ENCODE measurements around the gene PHRF1.

The PHRF1 gene

GRCh38 chr11:635945-636510, 59.8 kb downstream of the PHRF1 start:
- peaks cover 13% of the 10 kb centered on the region for H3K27me3 Mint-ChIP-seq
- no peak for ATAC-seq (ENCODE audit: low read depth)
- peaks cover 5% of the 10 kb centered on the region for H3K36me3 Mint-ChIP-seq
- H3K4me1 Mint-ChIP-seq: peaks cover 11% of the 10 kb centered on the region
- no peaks in the 10 kb centered on the region for H3K9me3 Mint-ChIP-seq
- no peak overlapping the region for H3K27ac Mint-ChIP-seq
- peak overlapping the region; percentile 59 for H3K4me3 Mint-ChIP-seq
- no peak for DNase-seq (ENCODE audit: low spot score in 2 of 2)

- H3K27ac Mint-ChIP-seq: peak within 1 kb of the TSS; percentile 58
These were observed 60.5 kb downstream of the PHRF1 start, which contains the start of gene DRD4 for GRCh38 chr11:636511-637332. Gene DRD4, plus strand, starts transcription at chr11:637269. Its CDS starts 36 bp downstream, at chr11:637305.

DNA sequence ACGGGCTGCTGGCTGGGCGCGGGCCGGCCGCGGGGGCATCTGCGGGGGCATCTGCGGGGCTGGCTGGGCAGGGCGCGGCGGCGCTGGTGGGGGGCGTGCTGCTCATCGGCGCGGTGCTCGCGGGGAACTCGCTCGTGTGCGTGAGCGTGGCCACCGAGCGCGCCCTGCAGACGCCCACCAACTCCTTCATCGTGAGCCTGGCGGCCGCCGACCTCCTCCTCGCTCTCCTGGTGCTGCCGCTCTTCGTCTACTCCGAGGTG, 61.0 kb downstream of the PHRF1 start:
- Mint-ChIP-seq H3K27ac (peak overlapping the region; percentile 58), H3K27me3 (peaks cover 13% of the 10 kb centered on the region), H3K9me3 (no peaks in the 10 kb centered on the region), H3K4me3 (peak overlapping the region; percentile 63), H3K4me1 (peaks cover 11% of the 10 kb centered on the region), H3K36me3 (peaks cover 5% of the 10 kb centered on the region)
- no peak for DNase-seq (ENCODE audit: low spot score in 2 of 2)
- ATAC-seq (ENCODE audit: low read depth): no peak

More at GRCh38 chr11:636511-637332, 60.5 kb downstream of the PHRF1 start, which contains the start of gene DRD4:
- DNase-seq (ENCODE audit: low spot score in 2 of 2): no peak
- H3K4me3 Mint-ChIP-seq: peak within 1 kb of the TSS; percentile 63
- no peak for ATAC-seq (ENCODE audit: low read depth)
- H3K27me3 Mint-ChIP-seq: peaks cover 13% of the 10 kb centered on the region
- peaks cover 5% of the 10 kb centered on the region for H3K36me3 Mint-ChIP-seq
- H3K4me1 Mint-ChIP-seq: peaks cover 11% of the 10 kb centered on the region
- H3K9me3 Mint-ChIP-seq: no peaks in the 10 kb centered on the region

GRCh38 chr11:637593-638521, 61.6 kb downstream of the PHRF1 start:
- Mint-ChIP-seq H3K27me3 (peaks cover 13% of the 10 kb centered on the region), H3K9me3 (no peaks in the 10 kb centered on the region), H3K27ac (peak overlapping the region; percentile 58), H3K36me3 (peaks cover 6% of the 10 kb centered on the region), H3K4me1 (peaks cover 11% of the 10 kb centered on the region), H3K4me3 (peak overlapping the region; percentile 63)
- DNase-seq (ENCODE audit: low spot score in 2 of 2) (no peak), ATAC-seq (ENCODE audit: low read depth) (no peak)

- peaks cover 5% of the 10 kb centered on the region for H3K36me3 Mint-ChIP-seq
- DNase-seq (ENCODE audit: low spot score in 2 of 2) (no peak), ATAC-seq (ENCODE audit: low read depth) (no peak)
- H3K4me3 Mint-ChIP-seq: peak overlapping the region; percentile 11
- no peaks in the 10 kb centered on the region for H3K9me3 Mint-ChIP-seq
- no peak overlapping the region for H3K27ac Mint-ChIP-seq
- peaks cover 11% of the 10 kb centered on the region for H3K4me1 Mint-ChIP-seq
- H3K27me3 Mint-ChIP-seq: peaks cover 13% of the 10 kb centered on the region
These were observed 62.5 kb downstream of the PHRF1 start for GRCh38 chr11:638631-639331.

GRCh38 chr11:639332-639955, 63.2 kb downstream of the PHRF1 start:
- Mint-ChIP-seq H3K27ac (no peak overlapping the region), H3K9me3 (no peaks in the 10 kb centered on the region), H3K27me3 (peaks cover 13% of the 10 kb centered on the region), H3K4me3 (no peak overlapping the region), H3K36me3 (peaks cover 7% of the 10 kb centered on the region), H3K4me1 (peaks cover 11% of the 10 kb centered on the region)
- ATAC-seq (ENCODE audit: low read depth) (peak; percentile 21), DNase-seq (ENCODE audit: low spot score in 2 of 2) (no peak)

GRCh38 chr11:640021-640706, 63.9 kb downstream of the PHRF1 start:
- DNase-seq (ENCODE audit: low spot score in 2 of 2) (no peak), ATAC-seq (ENCODE audit: low read depth) (peak; percentile 66)

DNA sequence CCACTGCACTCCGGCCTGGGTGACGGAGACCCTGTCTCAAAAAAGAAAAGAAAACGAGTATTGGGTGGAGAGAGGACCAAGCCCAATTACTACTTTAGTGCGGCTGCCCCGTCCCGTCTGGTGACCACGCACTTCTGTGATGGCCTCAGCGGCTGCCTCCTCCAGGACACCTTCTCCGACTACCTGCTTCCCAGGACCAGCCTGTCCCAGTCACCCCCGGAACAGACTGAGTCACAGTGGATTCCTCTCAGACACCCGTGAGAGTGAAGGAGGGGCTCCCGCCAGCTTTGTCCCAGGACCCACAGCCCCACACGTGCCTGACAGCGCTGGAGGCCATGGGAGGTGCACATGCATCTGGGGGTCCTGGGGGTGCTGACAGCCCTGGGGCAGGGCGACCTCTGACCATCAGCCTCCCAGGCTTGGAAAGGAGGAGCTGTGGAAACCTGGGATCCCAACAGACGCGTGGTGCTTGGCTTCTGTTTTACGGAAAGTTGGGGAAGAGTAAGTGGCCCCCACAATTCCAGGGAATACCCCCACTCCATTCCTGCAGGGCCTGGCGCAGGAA, 65.6 kb downstream of the PHRF1 start:
- Mint-ChIP-seq H3K27me3 (peaks cover 11% of the 10 kb centered on the region), H3K9me3 (no peaks in the 10 kb centered on the region), H3K4me1 (peaks cover 13% of the 10 kb centered on the region), H3K36me3 (peaks cover 7% of the 10 kb centered on the region), H3K4me3 (no peak overlapping the region), H3K27ac (no peak overlapping the region)
- no peak for ATAC-seq (ENCODE audit: low read depth)
- no peak for DNase-seq (ENCODE audit: low spot score in 2 of 2)

More at GRCh38 chr11:640021-640706, 63.9 kb downstream of the PHRF1 start:
- Mint-ChIP-seq H3K36me3 (peaks cover 7% of the 10 kb centered on the region), H3K4me3 (peak overlapping the region; percentile 70), H3K27me3 (peaks cover 13% of the 10 kb centered on the region), H3K27ac (peak overlapping the region; percentile 83), H3K9me3 (no peaks in the 10 kb centered on the region), H3K4me1 (peaks cover 11% of the 10 kb centered on the region)

GRCh38 chr11:643366-643765, 67.1 kb downstream of the PHRF1 start:
- no peak for ATAC-seq (ENCODE audit: low read depth)
- no peak overlapping the region for H3K4me3 Mint-ChIP-seq

DNA sequence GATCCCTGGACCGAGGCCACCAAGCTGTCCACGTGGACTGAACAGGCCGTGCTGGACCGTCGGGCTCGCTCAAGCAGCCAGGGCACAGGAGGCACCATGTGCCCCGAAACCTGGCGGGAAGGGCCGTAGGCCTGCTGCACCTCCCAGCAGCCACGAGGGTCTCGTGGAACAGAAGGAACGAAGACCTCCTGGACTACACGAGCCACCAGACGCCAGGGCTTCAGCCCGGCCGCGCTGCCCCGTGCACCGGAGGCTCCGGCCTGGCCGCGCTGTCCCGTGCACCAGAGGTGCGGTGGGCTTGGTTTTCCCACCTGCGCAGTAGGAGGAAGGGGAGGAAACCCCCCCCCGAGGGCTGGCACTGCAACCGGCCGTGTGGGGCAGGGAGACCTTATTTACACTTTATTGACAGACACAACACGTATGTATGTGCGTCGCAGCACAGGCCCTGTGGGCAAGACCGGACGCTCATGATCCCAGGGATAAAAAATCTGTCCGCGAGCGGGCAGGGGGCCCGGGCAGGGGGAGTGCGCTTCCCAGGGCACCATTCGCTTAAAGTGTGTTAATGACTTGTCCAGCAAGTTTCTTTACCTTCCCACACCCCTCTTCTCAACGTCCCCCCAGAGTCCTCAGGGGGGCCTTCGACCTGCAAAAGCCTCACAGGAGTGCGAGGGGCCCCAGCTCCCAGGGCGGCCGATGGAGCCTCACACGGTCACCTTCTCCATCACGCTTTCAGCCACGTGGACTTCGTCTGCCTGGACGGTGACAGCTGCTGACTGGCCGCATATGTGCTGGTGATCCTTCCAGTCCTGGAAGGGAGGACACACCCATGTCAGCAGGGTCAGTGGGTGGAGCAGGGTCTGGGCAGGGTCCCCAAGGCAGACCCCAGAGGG, 67.8 kb downstream of the PHRF1 start:
- H3K4me3 Mint-ChIP-seq: no peak overlapping the region
- H3K36me3 Mint-ChIP-seq: peaks cover 8% of the 10 kb centered on the region
- no peak for DNase-seq (ENCODE audit: low spot score in 2 of 2)
- ATAC-seq (ENCODE audit: low read depth): no peak
- H3K27me3 Mint-ChIP-seq: peaks cover 3% of the 10 kb centered on the region
- H3K27ac Mint-ChIP-seq: no peak overlapping the region
- peaks cover 5% of the 10 kb centered on the region for H3K4me1 Mint-ChIP-seq
- no peaks in the 10 kb centered on the region for H3K9me3 Mint-ChIP-seq

More at GRCh38 chr11:643366-643765, 67.1 kb downstream of the PHRF1 start:
- Mint-ChIP-seq H3K27me3 (peaks cover 5% of the 10 kb centered on the region), H3K27ac (no peak overlapping the region), H3K4me1 (peaks cover 7% of the 10 kb centered on the region), H3K36me3 (peaks cover 8% of the 10 kb centered on the region), H3K9me3 (no peaks in the 10 kb centered on the region)
- DNase-seq (ENCODE audit: low spot score in 2 of 2): no peak

- DNase-seq (ENCODE audit: low spot score in 2 of 2) (no peak), ATAC-seq (ENCODE audit: low read depth) (no peak)
- Mint-ChIP-seq H3K27ac (no peak overlapping the region), H3K4me1 (peaks cover 2% of the 10 kb centered on the region), H3K4me3 (no peak overlapping the region), H3K9me3 (no peaks in the 10 kb centered on the region), H3K27me3 (no peaks in the 10 kb centered on the region), H3K36me3 (peaks cover 8% of the 10 kb centered on the region)
These were observed 69.3 kb downstream of the PHRF1 start for GRCh38 chr11:645536-645935.

DNA sequence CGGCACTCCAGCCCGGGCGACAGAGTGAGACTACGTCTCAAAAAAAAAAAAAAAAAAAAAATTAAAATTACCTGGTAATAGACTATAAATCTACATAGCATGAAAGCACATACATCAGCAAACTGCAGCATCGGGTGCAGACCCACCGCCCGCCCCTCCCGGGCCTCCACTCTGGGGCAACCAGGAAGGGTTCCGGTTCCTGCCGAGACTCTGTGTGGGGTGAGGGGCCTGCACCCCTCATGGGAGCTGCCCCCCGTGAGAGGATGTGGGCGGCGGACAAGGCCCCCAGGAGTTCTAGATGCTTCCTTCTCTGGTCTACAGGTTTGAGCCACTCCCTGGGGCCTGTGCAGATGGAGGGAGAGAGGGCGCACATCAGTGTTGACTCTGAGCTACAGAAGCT, 69.9 kb downstream of the PHRF1 start:
- Mint-ChIP-seq H3K27me3 (no peaks in the 10 kb centered on the region), H3K4me3 (no peak overlapping the region), H3K36me3 (peaks cover 10% of the 10 kb centered on the region)

More for the DNA sequence above, 69.9 kb downstream of the PHRF1 start:
- no peak for DNase-seq (ENCODE audit: low spot score in 2 of 2)
- Mint-ChIP-seq H3K4me1 (peaks cover 2% of the 10 kb centered on the region), H3K27ac (no peak overlapping the region), H3K9me3 (no peaks in the 10 kb centered on the region)
- ATAC-seq (ENCODE audit: low read depth): no peak
